ENCODE measurements around the gene MTF2.

GRCh38 chr1:93042187-93043056 lies 36.7 kb upstream of the MTF2 start:
- TF ChIP-seq YY1 (IDR thresholded peaks at IDR 0.05) (peak; percentile 17), MAX (IDR thresholded peaks at IDR 0.05) (no peak), NR2F2 (IDR thresholded peaks at IDR 0.05) (no peak), TAF1 (conservative IDR thresholded peaks at IDR 0.05) (no peak), RAD21 (IDR thresholded peaks at IDR 0.05) (no peak), CTCF (IDR thresholded peaks at IDR 0.05; ENCODE audit: low read depth, low read length, missing input control) (no peak), JUND (IDR thresholded peaks at IDR 0.05) (peak in 1 of 2 donors; percentile 0), ATF3 (IDR thresholded peaks at IDR 0.05) (no peak), GABPA (IDR thresholded peaks at IDR 0.05 in 1 of 2, conservative IDR thresholded peaks at IDR 0.05 in 1 of 2) (no peak), EGR1 (IDR thresholded peaks at IDR 0.05; ENCODE audit: low read depth in 2 of 2) (no peak), RXRA (IDR thresholded peaks at IDR 0.05) (no peak), ZBTB33 (IDR thresholded peaks at IDR 0.05) (no peak), FOXA2 (IDR thresholded peaks at IDR 0.05) (no peak)

Measured in liver (tissue), 3 donors.